T-helper 2 cell treated with Interferon-gamma antibody and Interleukin-4, amounts not matched to agents 5 μg/mL and 100 μg/mL, for 36 hours (primary cell): ENCODE data around the gene MTMR6.

Experiments
- DNase-seq: peaks from one replicate; pipeline ENCODE4 v3.0.0; 2021; ENCODE audit warnings: low spot score
- H3K27ac Mint-ChIP-seq: one replicate; pipeline ENCODE4 v1.8.0; 2021; ENCODE audit warnings: mild to moderate bottlenecking, mixed read lengths
- H3K27me3 Mint-ChIP-seq: one replicate; pipeline ENCODE4 v1.8.0; 2021; ENCODE audit warnings: low read depth, mixed read lengths
- H3K36me3 Mint-ChIP-seq: one replicate; pipeline ENCODE4 v1.8.0; 2021; ENCODE audit warnings: low read depth, mixed read lengths
- H3K4me1 Mint-ChIP-seq: one replicate; pipeline ENCODE4 v1.8.0; 2021; ENCODE audit warnings: low read depth, mixed read lengths
- H3K4me3 Mint-ChIP-seq: one replicate; pipeline ENCODE4 v1.8.0; 2022; ENCODE audit warnings: mild to moderate bottlenecking, moderate library complexity, mixed read lengths
- H3K9me3 Mint-ChIP-seq: one replicate; pipeline ENCODE4 v1.8.0; 2021; ENCODE audit warnings: mixed read lengths

MTMR6 gene

GRCh38 chr13:25252752-25253151 lies 34.5 kb downstream of the MTMR6 start:
- Mint-ChIP-seq H3K4me1 (no peaks in the 10 kb centered on the region), H3K27me3 (no peaks in the 10 kb centered on the region), H3K27ac (no peak overlapping the region), H3K4me3 (no peak overlapping the region), H3K9me3 (no peaks in the 10 kb centered on the region), H3K36me3 (peaks cover 51% of the 10 kb centered on the region)
- no peak for DNase-seq

- no peak overlapping the region for H3K27ac Mint-ChIP-seq
- no peak for DNase-seq
- no peak overlapping the region for H3K4me3 Mint-ChIP-seq
- H3K27me3 Mint-ChIP-seq = no peaks in the 10 kb centered on the region
- peaks cover 46% of the 10 kb centered on the region for H3K36me3 Mint-ChIP-seq
- H3K9me3 Mint-ChIP-seq = no peaks in the 10 kb centered on the region
- H3K4me1 Mint-ChIP-seq = no peaks in the 10 kb centered on the region
Measured at GRCh38 chr13:25252225-25252624, 35.1 kb downstream of the MTMR6 start.

- H3K9me3 Mint-ChIP-seq = no peaks in the 10 kb centered on the region
Measured at GRCh38 chr13:25249001-25249543, 38.2 kb downstream of the MTMR6 start.

GRCh38 chr13:25248071-25248470 lies 39.2 kb downstream of the MTMR6 start:
- no peaks in the 10 kb centered on the region for H3K9me3 Mint-ChIP-seq
- no peaks in the 10 kb centered on the region for H3K27me3 Mint-ChIP-seq
- no peak overlapping the region for H3K27ac Mint-ChIP-seq
- peaks cover 33% of the 10 kb centered on the region for H3K36me3 Mint-ChIP-seq
- no peak overlapping the region for H3K4me3 Mint-ChIP-seq
- DNase-seq = no peak
- no peaks in the 10 kb centered on the region for H3K4me1 Mint-ChIP-seq

More at GRCh38 chr13:25249001-25249543, 38.2 kb downstream of the MTMR6 start:
- Mint-ChIP-seq H3K27ac (no peak overlapping the region), H3K4me3 (no peak overlapping the region), H3K27me3 (no peaks in the 10 kb centered on the region), H3K36me3 (peaks cover 35% of the 10 kb centered on the region), H3K4me1 (no peaks in the 10 kb centered on the region)
- DNase-seq = no peak

- Mint-ChIP-seq H3K4me3 (no peak overlapping the region), H3K9me3 (no peaks in the 10 kb centered on the region), H3K27ac (no peak overlapping the region), H3K36me3 (peaks cover 32% of the 10 kb centered on the region), H3K4me1 (no peaks in the 10 kb centered on the region), H3K27me3 (no peaks in the 10 kb centered on the region)
- no peak for DNase-seq
Measured at GRCh38 chr13:25247360-25247759, 39.9 kb downstream of the MTMR6 start.

- Mint-ChIP-seq H3K27ac (no peak overlapping the region), H3K4me1 (no peaks in the 10 kb centered on the region), H3K27me3 (no peaks in the 10 kb centered on the region), H3K4me3 (no peak overlapping the region), H3K9me3 (no peaks in the 10 kb centered on the region), H3K36me3 (peaks cover 20% of the 10 kb centered on the region)
- no peak for DNase-seq
Measured at GRCh38 chr13:25244123-25244522, 43.2 kb downstream of the MTMR6 start.

GRCh38 chr13:25242956-25243355 lies 44.3 kb downstream of the MTMR6 start:
- Mint-ChIP-seq H3K4me1 (no peaks in the 10 kb centered on the region), H3K4me3 (no peak overlapping the region)

GRCh38 chr13:25241007-25241406 lies 46.3 kb downstream of the MTMR6 start:
- no peaks in the 10 kb centered on the region for H3K9me3 Mint-ChIP-seq

More at GRCh38 chr13:25242956-25243355, 44.3 kb downstream of the MTMR6 start:
- H3K36me3 Mint-ChIP-seq = peaks cover 18% of the 10 kb centered on the region
- H3K27ac Mint-ChIP-seq = no peak overlapping the region
- no peak for DNase-seq
- H3K27me3 Mint-ChIP-seq = no peaks in the 10 kb centered on the region
- no peaks in the 10 kb centered on the region for H3K9me3 Mint-ChIP-seq

GRCh38 chr13:25237083-25237482 lies 50.2 kb downstream of the MTMR6 start:
- H3K36me3 Mint-ChIP-seq = no peaks in the 10 kb centered on the region
- no peak overlapping the region for H3K27ac Mint-ChIP-seq
- peaks cover 3% of the 10 kb centered on the region for H3K4me1 Mint-ChIP-seq
- H3K4me3 Mint-ChIP-seq = no peak overlapping the region
- no peak for DNase-seq
- H3K9me3 Mint-ChIP-seq = no peaks in the 10 kb centered on the region
- no peaks in the 10 kb centered on the region for H3K27me3 Mint-ChIP-seq

More at GRCh38 chr13:25241007-25241406, 46.3 kb downstream of the MTMR6 start:
- H3K4me3 Mint-ChIP-seq = no peak overlapping the region
- H3K27ac Mint-ChIP-seq = no peak overlapping the region
- no peaks in the 10 kb centered on the region for H3K4me1 Mint-ChIP-seq
- peaks cover 15% of the 10 kb centered on the region for H3K36me3 Mint-ChIP-seq
- no peak for DNase-seq
- H3K27me3 Mint-ChIP-seq = no peaks in the 10 kb centered on the region

- H3K4me3 Mint-ChIP-seq = no peak overlapping the region
- peaks cover 4% of the 10 kb centered on the region for H3K27me3 Mint-ChIP-seq
- H3K4me1 Mint-ChIP-seq = peaks cover 3% of the 10 kb centered on the region
- no peak for DNase-seq
- H3K36me3 Mint-ChIP-seq = no peaks in the 10 kb centered on the region
- no peak overlapping the region for H3K27ac Mint-ChIP-seq
- no peaks in the 10 kb centered on the region for H3K9me3 Mint-ChIP-seq
Measured at GRCh38 chr13:25233861-25234260, 53.4 kb downstream of the MTMR6 start.

GRCh38 chr13:25232937-25233515 lies 54.3 kb downstream of the MTMR6 start:
- H3K4me1 Mint-ChIP-seq = peaks cover 3% of the 10 kb centered on the region
- DNase-seq = no peak
- H3K9me3 Mint-ChIP-seq = no peaks in the 10 kb centered on the region
- H3K36me3 Mint-ChIP-seq = no peaks in the 10 kb centered on the region
- H3K27me3 Mint-ChIP-seq = peaks cover 4% of the 10 kb centered on the region
- H3K27ac Mint-ChIP-seq = no peak overlapping the region
- no peak overlapping the region for H3K4me3 Mint-ChIP-seq

GRCh38 chr13:25231517-25231916 lies 55.8 kb downstream of the MTMR6 start:
- no peak overlapping the region for H3K27ac Mint-ChIP-seq
- no peaks in the 10 kb centered on the region for H3K36me3 Mint-ChIP-seq
- H3K9me3 Mint-ChIP-seq = no peaks in the 10 kb centered on the region
- peaks cover 4% of the 10 kb centered on the region for H3K27me3 Mint-ChIP-seq
- no peak for DNase-seq
- no peak overlapping the region for H3K4me3 Mint-ChIP-seq
- peaks cover 3% of the 10 kb centered on the region for H3K4me1 Mint-ChIP-seq

- Mint-ChIP-seq H3K4me3 (no peak overlapping the region), H3K27me3 (peaks cover 9% of the 10 kb centered on the region), H3K36me3 (no peaks in the 10 kb centered on the region), H3K27ac (no peak overlapping the region), H3K4me1 (no peaks in the 10 kb centered on the region), H3K9me3 (no peaks in the 10 kb centered on the region)
- DNase-seq = no peak
Measured at GRCh38 chr13:25227690-25228089, 59.6 kb downstream of the MTMR6 start.

- no peaks in the 10 kb centered on the region for H3K9me3 Mint-ChIP-seq
- no peak for DNase-seq
- peaks cover 13% of the 10 kb centered on the region for H3K27me3 Mint-ChIP-seq
- H3K4me3 Mint-ChIP-seq = no peak overlapping the region
- H3K4me1 Mint-ChIP-seq = no peaks in the 10 kb centered on the region
- H3K36me3 Mint-ChIP-seq = no peaks in the 10 kb centered on the region
- H3K27ac Mint-ChIP-seq = no peak overlapping the region
Measured at GRCh38 chr13:25225970-25226369, 61.3 kb downstream of the MTMR6 start.

GRCh38 chr13:25224151-25224550 lies 63.1 kb downstream of the MTMR6 start:
- no peak for DNase-seq
- Mint-ChIP-seq H3K36me3 (no peaks in the 10 kb centered on the region), H3K9me3 (no peaks in the 10 kb centered on the region), H3K4me3 (no peak overlapping the region), H3K27me3 (peaks cover 12% of the 10 kb centered on the region), H3K4me1 (peaks cover 2% of the 10 kb centered on the region), H3K27ac (no peak overlapping the region)
